T-helper 2 cell (primary cell): Measurements from ENCODE around the gene ATP13A3.

Source experiments
- DNase-seq, 5 experiments: peaks; one replicate each; pipeline versions ENCODE4 v3.0.0 to v3.0.0-alpha.2; 2012 to 2022

Gene ATP13A3

DNA sequence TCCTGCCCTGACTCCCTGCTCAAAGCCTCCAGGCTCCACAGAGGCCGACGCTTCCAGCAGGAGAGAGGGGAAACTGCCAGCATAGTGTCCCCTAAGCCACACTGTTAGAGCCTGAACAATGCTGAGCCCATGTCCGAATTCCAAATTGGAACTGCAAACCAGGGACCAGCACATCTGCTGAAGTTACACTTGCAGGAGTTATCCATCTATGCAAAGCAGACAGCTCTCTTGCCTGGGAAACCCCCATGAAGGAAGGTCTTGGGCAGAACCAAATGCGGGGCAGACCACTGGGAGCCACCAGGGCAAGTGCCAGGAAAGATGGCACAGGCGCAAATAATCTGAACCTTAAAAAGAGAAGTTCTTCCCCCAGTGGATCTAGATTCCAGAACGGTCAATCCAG is 117.9 kb downstream of the ATP13A3 start:
- DNase-seq: no peak

DNA sequence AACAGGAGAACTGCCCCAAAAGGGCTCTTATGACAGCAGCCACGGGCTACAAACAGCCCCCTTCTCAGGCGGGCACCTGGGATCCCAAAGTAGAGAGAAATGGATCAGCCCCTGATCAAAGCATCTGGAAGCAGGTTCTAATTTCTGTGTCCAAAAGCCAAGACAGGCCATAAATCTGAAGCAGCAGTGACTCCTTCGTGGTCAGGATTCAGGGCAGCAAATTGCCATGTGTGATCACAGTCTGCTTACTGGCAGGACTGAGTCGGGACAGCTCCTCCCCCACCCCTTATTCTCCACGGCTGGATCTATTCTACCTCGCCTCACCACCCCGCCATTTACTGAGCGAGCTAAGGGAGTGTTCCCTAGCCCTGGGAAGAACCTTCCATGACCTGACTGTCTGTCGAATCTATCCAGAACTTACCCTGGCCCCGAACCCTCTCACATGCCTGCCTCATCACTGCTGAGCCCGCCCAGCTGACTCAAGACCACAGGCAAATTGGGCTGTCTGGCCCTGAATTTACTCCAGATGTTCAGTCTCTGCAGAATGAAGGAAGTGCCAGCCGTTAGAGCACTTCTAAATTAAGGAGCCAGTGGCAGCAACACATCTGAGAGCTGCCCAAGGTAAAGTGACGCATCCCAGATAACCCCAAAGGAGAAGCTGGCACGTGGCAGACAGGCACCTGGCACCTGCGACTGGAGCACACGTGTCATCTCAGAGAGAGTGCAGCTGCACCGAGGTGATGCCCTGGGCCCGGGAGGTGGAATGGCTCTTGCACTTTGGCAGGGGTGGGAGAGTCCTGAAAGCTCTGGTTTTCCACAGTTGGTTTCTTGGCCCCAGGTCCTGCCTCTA is 118.6 kb downstream of the ATP13A3 start:
- DNase-seq: no peak

DNA sequence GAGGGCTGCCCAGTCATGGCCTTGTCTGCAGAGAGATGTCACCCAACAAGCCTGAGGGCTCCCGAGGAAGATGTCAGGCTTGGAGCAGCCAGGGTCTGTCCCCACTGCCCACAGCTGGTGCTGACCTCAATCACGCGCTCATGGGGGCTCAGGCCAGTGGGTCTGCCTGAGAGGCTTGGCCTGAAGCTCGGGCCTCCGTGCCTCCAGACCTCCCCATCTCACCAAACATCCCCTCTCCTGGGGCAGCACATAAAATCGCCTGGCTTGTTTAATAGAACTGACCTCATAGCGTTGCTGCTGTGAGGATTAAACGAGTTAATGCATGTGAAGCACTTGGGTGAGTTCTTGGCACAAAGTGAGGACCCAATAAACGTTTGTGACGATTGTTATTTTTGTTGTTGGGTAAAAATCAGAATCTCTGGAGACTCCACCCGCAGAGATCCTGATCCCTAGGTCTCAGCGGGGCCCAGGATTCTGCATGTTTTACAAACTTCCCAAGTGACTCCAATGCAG is 120.8 kb downstream of the ATP13A3 start:
- no peak for DNase-seq

DNA sequence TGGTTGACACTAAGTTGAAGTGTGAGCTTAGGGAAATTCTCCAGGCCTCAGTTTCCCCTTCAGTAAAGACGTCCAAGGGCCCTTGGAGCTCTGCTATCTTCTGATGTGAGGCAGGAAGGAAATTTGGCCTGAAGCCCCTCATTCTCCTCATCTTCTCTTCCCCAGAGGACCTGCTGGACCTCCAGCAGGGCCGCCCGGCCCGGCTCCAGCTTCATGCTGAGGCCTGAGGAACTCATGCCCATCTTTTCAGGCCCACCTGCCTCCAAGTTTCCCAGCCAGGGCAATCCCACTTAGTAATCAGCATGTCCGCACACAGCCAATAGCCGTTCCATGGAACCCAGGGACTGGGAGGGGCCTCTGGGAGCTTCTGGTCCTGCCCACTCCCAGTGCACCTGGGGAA is 121.3 kb downstream of the ATP13A3 start:
- DNase-seq: no peak

DNA sequence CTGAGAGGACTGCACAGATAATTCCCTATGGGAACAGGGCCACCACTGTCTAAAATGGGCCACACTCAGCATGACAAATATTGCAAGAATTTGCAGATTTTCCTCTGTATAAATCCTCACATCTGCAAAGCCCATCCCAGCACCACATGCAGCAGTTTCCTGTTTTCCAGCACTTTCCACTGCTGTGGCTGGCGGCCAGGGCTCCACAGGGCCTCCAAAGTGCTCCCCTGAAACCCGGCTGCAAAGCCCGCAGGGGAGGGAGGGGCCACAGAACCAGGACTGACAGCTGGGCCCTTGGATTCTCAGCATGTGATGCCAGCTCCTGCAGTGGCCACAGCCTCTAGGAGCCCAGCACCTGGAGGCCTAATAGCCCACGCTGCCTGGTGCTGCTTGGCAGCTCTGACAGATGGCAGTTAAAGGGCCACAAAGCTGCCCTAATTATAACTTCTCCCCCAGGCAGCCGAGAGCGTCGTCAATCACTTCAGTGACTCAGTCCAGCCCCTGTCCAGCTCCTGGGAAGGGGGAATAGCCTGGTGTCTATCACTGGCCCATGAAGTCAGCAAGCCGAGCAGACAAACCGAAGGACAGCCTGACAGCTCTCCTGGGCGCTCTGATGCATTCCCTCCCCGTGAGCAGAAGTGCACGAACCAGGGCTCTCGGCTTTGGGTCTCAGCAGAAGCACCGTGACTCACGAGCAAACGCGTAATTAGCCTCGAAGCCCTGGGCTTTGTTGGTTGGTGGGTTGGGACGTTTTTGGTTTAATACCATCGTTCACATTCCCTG is 122.0 kb downstream of the ATP13A3 start:
- DNase-seq: no peak

DNA sequence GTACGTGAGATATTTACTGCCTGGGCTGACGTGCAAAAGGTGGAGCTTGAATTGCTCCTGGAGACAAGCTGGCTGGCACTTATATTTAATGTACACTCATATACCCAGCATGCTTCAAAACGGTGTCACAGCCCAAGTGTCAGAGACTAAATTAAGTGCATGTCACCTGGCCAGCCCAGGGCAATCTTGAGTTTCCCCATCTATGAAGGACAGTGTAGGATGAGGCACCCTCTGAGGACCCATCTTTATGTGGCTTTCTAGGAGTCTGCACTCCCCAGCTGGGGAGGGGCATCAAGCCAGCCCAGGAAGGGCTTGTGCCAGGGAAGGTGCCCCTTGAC is 122.5 kb downstream of the ATP13A3 start:
- DNase-seq: no peak

DNA sequence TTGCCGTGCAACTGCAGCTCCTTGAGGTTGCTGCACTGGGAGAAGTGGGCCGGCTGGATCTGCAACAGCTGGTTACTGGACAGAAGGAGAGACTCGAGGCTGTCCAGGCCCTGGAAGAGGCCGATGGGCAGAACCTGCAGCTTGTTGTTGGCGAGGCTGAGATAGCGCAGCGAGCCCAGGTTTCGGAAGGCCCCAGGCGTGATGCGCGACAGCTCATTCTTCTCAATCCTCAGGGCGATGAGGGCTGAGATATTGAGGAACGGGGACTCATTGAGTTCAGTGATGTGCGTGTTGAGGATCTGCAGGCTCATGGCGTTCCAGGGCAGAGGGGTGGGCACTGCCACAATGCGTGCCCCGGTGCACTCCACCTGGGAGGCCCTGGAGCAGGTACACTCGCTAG is 126.2 kb downstream of the ATP13A3 start:
- DNase-seq: no peak

DNA sequence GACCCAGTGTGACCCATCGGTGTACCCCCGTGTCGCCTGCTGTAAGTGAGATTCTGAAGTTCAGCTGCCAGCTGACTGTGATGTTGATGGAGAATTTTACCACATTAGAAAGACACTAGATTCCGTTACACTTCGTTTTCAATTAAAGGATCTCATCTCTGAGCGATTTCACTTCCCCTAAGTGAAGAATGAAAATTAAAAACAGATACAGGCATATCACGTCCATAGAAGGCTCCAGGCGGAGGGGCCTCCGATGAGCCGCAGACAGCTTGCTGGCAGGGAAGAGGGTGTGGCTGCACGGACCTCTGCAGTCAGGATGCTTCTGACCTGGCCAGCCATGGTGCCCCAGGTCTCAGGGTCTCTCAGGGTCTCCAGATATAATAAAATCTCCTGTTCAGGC is 129.1 kb downstream of the ATP13A3 start:
- no peak for DNase-seq

DNA sequence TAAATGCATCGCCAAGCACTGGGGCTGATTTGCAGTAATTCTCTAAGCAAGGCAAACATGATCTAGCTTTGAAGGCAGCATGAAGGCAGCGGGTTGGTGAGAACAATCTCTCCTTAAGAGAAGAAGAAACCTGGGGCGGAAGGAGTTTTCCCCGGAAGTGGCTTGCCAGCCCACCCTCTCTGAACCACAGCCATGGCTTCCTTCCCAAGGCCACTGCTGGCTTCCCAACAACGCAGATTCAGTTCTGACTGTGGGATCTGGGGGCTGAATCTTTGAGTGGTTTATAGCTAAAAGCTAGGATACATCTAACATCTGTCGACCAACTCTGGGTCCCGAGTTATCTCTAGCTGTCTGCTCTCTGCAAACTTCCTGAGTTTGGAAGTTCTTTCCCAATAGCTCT is 131.4 kb downstream of the ATP13A3 start:
- DNase-seq: no peak

DNA sequence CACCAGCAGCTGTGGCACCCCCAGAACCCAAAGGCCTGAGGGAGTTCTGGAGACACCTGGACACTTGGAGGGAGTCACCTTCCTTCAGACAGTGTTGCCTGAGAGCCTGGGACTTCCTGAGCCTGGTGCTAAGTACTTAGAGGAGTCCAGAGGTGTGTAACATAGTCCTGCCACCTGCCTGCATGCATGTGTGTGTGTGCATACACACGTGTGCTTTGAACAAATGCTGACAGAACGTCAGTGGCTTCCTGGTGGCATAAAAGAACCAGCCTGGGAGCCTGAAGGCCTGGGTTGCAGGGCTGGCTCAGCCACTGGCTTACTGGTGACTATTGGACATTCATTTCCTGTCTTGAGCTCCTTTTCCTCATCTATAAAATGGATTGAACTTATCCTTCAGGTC is 132.5 kb downstream of the ATP13A3 start:
- DNase-seq: no peak
